Stimulated activated CD8-positive, alpha-beta memory T cell treated with anti-CD3 and anti-CD28 coated beads, Interleukin-12 subunit alpha, Interleukin-12 subunit beta, amount 100 ng/mL, for 4 hours (primary cell): ENCODE results near the gene HDHD2.

Experiments
- DNase-seq: peaks from one replicate; pipeline ENCODE4 v3.0.0-alpha.2; 2020; ENCODE audit warnings: low read depth

The HDHD2 gene

DNA sequence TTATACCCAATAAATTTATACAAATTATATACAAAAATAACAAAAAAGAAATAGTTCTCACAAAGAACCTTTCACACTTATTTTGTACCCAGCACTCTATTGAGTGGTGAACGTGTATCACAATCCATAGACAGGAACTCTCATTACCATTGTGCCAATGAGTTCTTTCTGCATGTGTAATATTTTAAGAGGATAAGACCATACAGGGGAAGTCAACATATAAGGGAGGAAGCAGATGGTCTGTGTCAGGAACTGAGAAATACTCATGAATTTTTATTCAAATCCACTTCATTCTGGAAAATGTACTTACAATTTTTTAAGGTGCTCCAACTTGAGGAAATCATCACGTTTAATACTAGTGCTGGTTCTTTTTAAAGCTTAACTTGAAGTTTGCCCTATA, 87.8 kb downstream of the HDHD2 start:
- DNase-seq = no peak
